Measurements from ENCODE around the gene PDZRN3. TPM values are rescaled to one million over a fixed set of nuclear protein-coding genes. Genes with fewer than 3 reads are reported as not detected.

Gene PDZRN3
- total and polyA plus RNA-seq, 2 experiments from 2014 or later = 7.5 to 14.0 TPM

DNA sequence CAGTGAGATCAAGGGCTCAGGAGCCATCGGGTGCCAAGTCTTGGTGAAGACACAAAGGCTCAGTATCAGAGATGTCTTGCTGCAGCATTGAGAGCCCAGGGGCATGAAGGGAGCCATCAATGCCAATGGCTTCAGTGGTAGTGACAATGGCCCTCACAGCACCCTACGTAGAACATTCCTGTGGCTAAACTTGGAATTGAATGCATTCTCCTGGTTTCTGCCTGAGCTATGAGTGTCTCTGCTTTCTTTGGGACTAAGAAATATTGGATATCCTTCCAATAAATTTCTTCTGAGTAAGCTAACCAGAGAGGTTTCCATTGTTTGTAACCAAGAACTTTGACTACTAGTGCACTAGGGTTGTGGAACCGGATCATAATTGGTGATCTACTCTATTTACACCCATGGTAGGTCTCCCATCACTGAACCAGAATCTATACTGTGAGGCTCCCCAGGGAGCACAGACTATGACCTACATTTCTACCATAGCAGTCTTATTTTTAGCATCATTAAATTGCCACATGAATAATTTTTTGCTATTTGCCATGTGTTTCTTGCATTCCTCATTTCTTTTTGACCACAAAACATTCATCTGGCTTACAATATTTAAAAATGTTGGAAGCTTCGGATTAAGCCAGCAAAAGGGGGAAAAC lies 31.6 kb upstream of the PDZRN3 start:
- H3K27ac ChIP-seq (ENCODE audit: low read depth) = no peak overlapping the region
- H3K4me2 ChIP-seq = no peak overlapping the region
- DNase-seq (ENCODE audit: low spot score) = no peak
- Mint-ChIP-seq H3K27me3 (ENCODE audit: insufficient read depth, low read depth, poor library complexity) (no peaks in the 10 kb centered on the region), H3K27ac (no peak overlapping the region), H3K9me3 (no peaks in the 10 kb centered on the region), H3K4me1 (peaks cover 11% of the 10 kb centered on the region), H3K36me3 (ENCODE audit: low read depth) (no peaks in the 10 kb centered on the region), H3K4me3 (no peak overlapping the region)
- TF ChIP-seq EZH2 (IDR thresholded peaks at IDR 0.05; ENCODE audit: low read depth, unreplicated experiment) (no peak), POLR2AphosphoS5 (IDR thresholded peaks at IDR 0.05; ENCODE audit: low read depth) (no peak), CREB1 (CRISPR knock-in tag; IDR thresholded peaks at IDR 0.05; ENCODE audit: low read depth) (no peak)
- H3K4me1 ChIP-seq (ENCODE audit: insufficient read depth) = peaks cover 12% of the 10 kb centered on the region; the same call in 1 of the 2 replicates
- no peaks in the 10 kb centered on the region for H3K79me2 ChIP-seq (replicated peaks; ENCODE audit: insufficient read depth)
- H3K9me2 ChIP-seq (ENCODE audit: insufficient read depth) = 0 out of 2 replicates have a peak, but pooled peaks cover 3% of the 10 kb centered on the region
- no peak overlapping the region for H2AFZ ChIP-seq
- no peak for ATAC-seq
- no peaks in the 10 kb centered on the region for H3K36me3 ChIP-seq (ENCODE audit: insufficient read depth)
- no peaks in the 10 kb centered on the region for H4K20me1 ChIP-seq (replicated peaks; ENCODE audit: insufficient read depth)
- no peaks in the 10 kb centered on the region for H3K27me3 ChIP-seq (ENCODE audit: insufficient read depth)
- no peaks in the 10 kb centered on the region for H3F3A ChIP-seq (replicated peaks; ENCODE audit: low read depth)
- no peak overlapping the region for H3K4me3 ChIP-seq

DNA sequence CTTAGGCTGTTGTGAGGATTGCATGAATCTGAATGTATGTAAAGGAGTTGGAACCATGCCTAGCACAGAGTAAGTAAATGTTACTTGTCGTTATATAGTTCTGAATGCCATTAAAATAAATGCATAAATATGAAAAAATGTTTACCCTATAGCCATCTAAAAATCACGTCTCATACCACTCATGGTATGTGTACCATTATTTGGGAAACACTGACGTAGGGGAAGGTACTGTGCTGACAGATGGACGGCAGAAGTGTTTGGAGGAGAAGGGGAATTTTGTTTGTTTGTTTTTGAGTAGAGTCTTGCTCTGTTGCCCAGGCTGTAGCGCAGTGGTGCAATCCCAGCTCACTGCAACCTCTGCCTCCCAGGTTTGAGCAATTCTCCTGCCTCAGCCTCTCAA lies 30.5 kb upstream of the PDZRN3 start:
- no peak for ATAC-seq
- no peak overlapping the region for H2AFZ ChIP-seq
- no peaks in the 10 kb centered on the region for H3F3A ChIP-seq (replicated peaks; ENCODE audit: low read depth)
- 0 out of 2 replicates have a peak, but pooled peaks cover 3% of the 10 kb centered on the region for H3K9me2 ChIP-seq (ENCODE audit: insufficient read depth)
- no peaks in the 10 kb centered on the region for H3K79me2 ChIP-seq (replicated peaks; ENCODE audit: insufficient read depth)
- H3K4me3 ChIP-seq = no peak overlapping the region
- no peaks in the 10 kb centered on the region for H3K27me3 Mint-ChIP-seq (ENCODE audit: insufficient read depth, low read depth, poor library complexity)
- H4K20me1 ChIP-seq (replicated peaks; ENCODE audit: insufficient read depth) = no peaks in the 10 kb centered on the region
- H3K36me3 Mint-ChIP-seq (ENCODE audit: low read depth) = no peaks in the 10 kb centered on the region
- H3K4me1 Mint-ChIP-seq = peaks cover 11% of the 10 kb centered on the region
- no peaks in the 10 kb centered on the region for H3K27me3 ChIP-seq (ENCODE audit: insufficient read depth)
- no peak overlapping the region for H3K4me3 Mint-ChIP-seq
- no peak overlapping the region for H3K4me2 ChIP-seq
- DNase-seq (ENCODE audit: low spot score) = no peak
- H3K4me1 ChIP-seq (ENCODE audit: insufficient read depth) = peaks cover 12% of the 10 kb centered on the region; the same call in 1 of the 2 replicates
- H3K27ac Mint-ChIP-seq = no peak overlapping the region
- H3K27ac ChIP-seq (ENCODE audit: low read depth) = no peak overlapping the region
- no peaks in the 10 kb centered on the region for H3K9me3 Mint-ChIP-seq
- no peaks in the 10 kb centered on the region for H3K36me3 ChIP-seq (ENCODE audit: insufficient read depth)
- TF ChIP-seq EZH2phosphoT487 (IDR thresholded peaks at IDR 0.05; ENCODE audit: unreplicated experiment) (no peak), ZNF462 (CRISPR knock-in tag; IDR thresholded peaks at IDR 0.05) (no peak), NANOG (IDR thresholded peaks at IDR 0.05; ENCODE audit: borderline replicate concordance) (no peak), EZH2 (IDR thresholded peaks at IDR 0.05; ENCODE audit: low read depth, unreplicated experiment) (no peak), POLR2AphosphoS5 (IDR thresholded peaks at IDR 0.05; ENCODE audit: low read depth) (no peak), CTCF (conservative IDR thresholded peaks at IDR 0.05; ENCODE audit: low read depth in 2 of 2) (no peak), ZNF331 (CRISPR knock-in tag; IDR thresholded peaks at IDR 0.05; ENCODE audit: low read depth) (no peak), REST (IDR thresholded peaks at IDR 0.05; ENCODE audit: unreplicated experiment) (no peak), JUNB (IDR thresholded peaks at IDR 0.05; ENCODE audit: unreplicated experiment) (no peak)
